T47D (cell line): ENCODE results near the gene CLEC1B.
"Not testable (repeated sequence)": the region's sequence is repeated elsewhere in the genome, so short reads cannot be mapped to it uniquely, and the experiment has no call there.

ENCODE experiments used
- DNase-seq, 2 experiments: peaks; one replicate each; pipeline versions ENCODE4 v3.0.0 to v3.0.0-alpha.2; 2011 to 2012; ENCODE audit warnings: low read depth in 1 of 2, low spot score in 1 of 2
- JUND ChIP-seq: IDR thresholded peaks from 2 replicates; pipeline ENCODE4 v1.6.1; 2012; ENCODE audit warnings: low read depth
- in situ Hi-C: cut with HindIII; loops from 2 replicates; pipeline ENCODE4 v1.10.0; 2016; ENCODE audit warnings: low sequenced_read_pairs, low pct_unique_long_range_greater_than_20kb

The CLEC1B gene

GRCh38 chr12:9999016-9999415, at the start of gene CLEC1B:
Gene CLEC1B, minus strand, starts transcription at chr12:9999121. Its CDS starts 21 bp downstream, at chr12:9999100.
- in situ Hi-C loops = no loop called here
- no peak for TF ChIP-seq JUND
- no peak for DNase-seq

DNA sequence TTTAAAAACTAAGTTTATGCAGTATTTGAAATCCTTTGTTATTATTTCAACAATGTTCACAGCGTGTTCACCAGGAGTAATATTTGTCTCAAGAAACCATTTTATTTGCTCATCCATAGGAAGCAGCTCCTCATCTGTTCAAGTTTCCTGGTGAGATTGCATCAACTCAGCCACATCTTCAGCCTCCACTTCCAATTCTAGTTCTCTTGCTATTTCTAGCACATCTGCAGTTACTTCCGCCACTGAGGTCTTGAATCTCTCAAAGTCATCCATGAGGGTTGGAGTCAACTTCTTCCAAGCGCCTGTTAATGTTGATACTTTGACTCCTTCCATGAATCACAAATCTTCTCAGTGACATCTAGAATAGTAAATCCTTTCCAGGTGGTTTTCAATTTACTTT, 49.6 kb upstream of the CLEC1B start:
- in situ Hi-C loops = no loop called here
- no peak for TF ChIP-seq JUND
- DNase-seq = no peak

- DNase-seq = no peak
- in situ Hi-C loops = no loop called here
- no peak for TF ChIP-seq JUND
Observed at GRCh38 chr12:10042167-10042566, 43.2 kb upstream of the CLEC1B start.

- in situ Hi-C loops = no loop called here
- peak in 1 of 2 experiments; percentile 17 for DNase-seq
- TF ChIP-seq JUND = no peak
Observed at GRCh38 chr12:10033783-10034545, 35.0 kb upstream of the CLEC1B start.

DNA sequence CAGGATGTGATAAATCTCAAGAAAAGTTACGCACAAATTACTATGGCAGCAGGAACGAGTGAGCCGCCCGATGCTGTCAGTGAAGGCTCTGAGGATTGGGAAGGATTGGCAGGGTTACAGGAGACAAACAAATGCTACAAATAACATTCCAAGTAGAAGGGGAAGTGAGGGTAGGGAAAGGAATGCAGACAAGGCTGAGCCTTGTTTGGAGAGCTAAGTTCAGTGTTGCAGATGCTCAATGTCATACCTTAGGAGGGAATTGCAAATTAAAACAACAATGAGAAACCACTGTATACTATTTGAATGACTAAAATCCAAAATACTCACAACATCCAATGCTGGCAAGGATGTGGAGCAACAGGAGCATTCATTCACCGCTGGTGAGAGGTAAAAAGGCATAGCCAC, 32.9 kb upstream of the CLEC1B start:
- in situ Hi-C loops = no loop called here
- DNase-seq = peak in 1 of 2 experiments; percentile 20
- TF ChIP-seq JUND = no peak

GRCh38 chr12:10031321-10031720, 32.4 kb upstream of the CLEC1B start:
- TF ChIP-seq JUND = no peak
- in situ Hi-C loops = no loop called here
- DNase-seq = no peak

DNA sequence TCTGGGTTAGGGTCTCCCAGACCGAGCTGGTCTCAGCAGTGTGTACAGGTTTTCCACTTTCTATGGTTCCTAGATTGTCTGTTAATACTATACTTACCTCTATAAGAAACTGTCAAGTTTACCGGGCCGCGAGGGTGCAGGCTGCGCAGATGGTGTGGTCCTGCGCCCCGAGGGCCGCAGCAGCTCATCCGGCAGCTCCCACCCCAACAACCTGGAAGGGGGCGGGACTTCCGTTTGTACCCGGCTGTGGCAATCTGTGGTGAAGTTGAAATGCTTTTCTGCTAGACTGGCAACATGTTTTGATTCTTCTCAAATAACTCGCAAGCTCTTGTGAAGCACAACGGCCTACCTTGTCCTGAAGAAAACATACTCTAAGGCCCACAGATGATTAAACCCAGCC, 31.5 kb upstream of the CLEC1B start, which contains the start of gene CLEC9A:
CLEC9A (plus strand) TSS at position 237 of the 400 bp plus-strand sequence. CDS start 22,006 bp downstream, outside the sequence.
- TF ChIP-seq JUND = no peak
- in situ Hi-C loops = no loop called here

GRCh38 chr12:10027721-10028120, 28.8 kb upstream of the CLEC1B start:
- no peak for TF ChIP-seq JUND
- in situ Hi-C loops = no loop called here
- no peak for DNase-seq

More for the DNA sequence above, 31.5 kb upstream of the CLEC1B start, which contains the start of gene CLEC9A:
- DNase-seq = no peak

- in situ Hi-C loops = no loop called here
- no peak for DNase-seq
Observed at GRCh38 chr12:10027311-10027710, 28.4 kb upstream of the CLEC1B start.

GRCh38 chr12:10026666-10027065, 27.7 kb upstream of the CLEC1B start:
- in situ Hi-C loops, DNase-seq: not testable (repeated sequence)

More at GRCh38 chr12:10027311-10027710, 28.4 kb upstream of the CLEC1B start:
- TF ChIP-seq JUND = no peak

- TF ChIP-seq JUND = no peak
- DNase-seq = no peak
Observed at GRCh38 chr12:10025236-10025635, 26.3 kb upstream of the CLEC1B start.

DNA sequence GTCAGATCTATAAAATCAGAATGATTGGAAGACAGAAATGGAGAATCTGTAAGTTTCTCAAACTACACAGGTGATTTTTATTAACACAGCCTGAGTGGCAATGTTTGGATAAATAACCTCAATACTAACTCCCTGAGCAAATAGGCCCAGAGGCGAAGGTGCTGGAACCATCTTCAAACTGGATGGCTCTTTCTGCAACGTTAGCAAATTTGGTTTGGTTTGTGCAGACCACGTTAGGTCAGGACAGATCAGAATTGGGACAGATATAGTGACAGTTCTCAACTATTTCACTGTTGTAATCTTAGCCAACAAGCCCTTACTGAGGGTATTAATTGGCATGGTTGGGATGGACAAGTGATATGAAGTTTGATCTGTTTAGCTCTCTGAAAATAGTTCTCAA, 22.4 kb upstream of the CLEC1B start:
- no peak for TF ChIP-seq JUND
- in situ Hi-C loops = no loop called here
- DNase-seq = no peak

More at GRCh38 chr12:10025236-10025635, 26.3 kb upstream of the CLEC1B start:
- in situ Hi-C loops = no loop called here

- in situ Hi-C loops = no loop called here
- DNase-seq = no peak
- TF ChIP-seq JUND = no peak
Observed at GRCh38 chr12:10018386-10018785, 19.5 kb upstream of the CLEC1B start.
